Activated CD4-positive, alpha-beta T cell treated with anti-CD3 and anti-CD28 coated beads, Interleukin-2, amount 10 ng/mL, durations not matched to agents 24 days and 14 days (primary cell): Measurements from ENCODE around the gene TLX2. TPM values are rescaled to one million over a fixed set of nuclear protein-coding genes. Genes with fewer than 3 reads are reported as not detected.
"Not testable (repeated sequence)": the region's sequence is repeated elsewhere in the genome, so short reads cannot be mapped to it uniquely, and the experiment has no call there.

ENCODE experiments used
- DNase-seq: peaks from one replicate; pipeline ENCODE4 v3.0.0; 2022
- H3K27ac Mint-ChIP-seq: one replicate; pipeline ENCODE4 v1.8.0; 2022; ENCODE audit warnings: mild to moderate bottlenecking, mixed read lengths
- H3K27me3 Mint-ChIP-seq: one replicate; pipeline ENCODE4 v1.8.0; 2022; ENCODE audit warnings: mixed read lengths
- H3K36me3 Mint-ChIP-seq: one replicate; pipeline ENCODE4 v1.8.0; 2022; ENCODE audit warnings: low read depth, mild to moderate bottlenecking, mixed read lengths
- H3K4me1 Mint-ChIP-seq: one replicate; pipeline ENCODE4 v1.8.0; 2021; ENCODE audit warnings: mixed read lengths
- H3K4me3 Mint-ChIP-seq: one replicate; pipeline ENCODE4 v1.8.0; 2022; ENCODE audit warnings: mild to moderate bottlenecking, moderate library complexity, mixed read lengths
- H3K9me3 Mint-ChIP-seq: one replicate; pipeline ENCODE4 v1.8.0; 2021; ENCODE audit warnings: mixed read lengths
- intact Hi-C: fragments of 100-400 bp; cut with micrococcal nuclease; formaldehyde crosslinking; loops from one replicate; pipeline ENCODE4 v1.15.1; 2023
- total RNA-seq: library from RNA; stranded (reverse); gene quantifications from 2 replicates; pipeline ENCODE4 v1.2.3, GENCODE V29; 2022

Gene TLX2
- total RNA-seq, 1 donor from 2014 or later: 0.70 TPM

- peaks cover 14% of the 10 kb centered on the region for H3K36me3 Mint-ChIP-seq
- intact Hi-C loops: loop anchor here (1.0 kb wide), 2 partner anchors 28 to 32 kb away; no protein-coding TSS in a partner anchor
- H3K27ac Mint-ChIP-seq: peak overlapping the region; percentile 95
- no peak for DNase-seq
- peak overlapping the region; percentile 96 for H3K4me3 Mint-ChIP-seq
- no peaks in the 10 kb centered on the region for H3K9me3 Mint-ChIP-seq
- H3K4me1 Mint-ChIP-seq: peaks cover 36% of the 10 kb centered on the region
- no peaks in the 10 kb centered on the region for H3K27me3 Mint-ChIP-seq
Observed at GRCh38 chr2:74555610-74556103, 41.4 kb downstream of the TLX2 start.

GRCh38 chr2:74556159-74556558 lies 41.9 kb downstream of the TLX2 start:
- H3K27ac Mint-ChIP-seq: no peak overlapping the region

GRCh38 chr2:74556831-74557370 lies 42.7 kb downstream of the TLX2 start:
- intact Hi-C loops: loop anchor here (1.0 kb wide), 1 partner anchor 9 kb away; no protein-coding TSS in a partner anchor
- Mint-ChIP-seq H3K27me3 (no peaks in the 10 kb centered on the region), H3K4me1 (peaks cover 44% of the 10 kb centered on the region), H3K9me3 (no peaks in the 10 kb centered on the region), H3K27ac (no peak overlapping the region), H3K36me3 (peaks cover 14% of the 10 kb centered on the region), H3K4me3 (peak overlapping the region; percentile 96)
- DNase-seq: no peak

More at GRCh38 chr2:74556159-74556558, 41.9 kb downstream of the TLX2 start:
- Mint-ChIP-seq H3K36me3 (peaks cover 14% of the 10 kb centered on the region), H3K4me3 (peak overlapping the region; percentile 96), H3K9me3 (no peaks in the 10 kb centered on the region), H3K27me3 (no peaks in the 10 kb centered on the region), H3K4me1 (peaks cover 37% of the 10 kb centered on the region)
- intact Hi-C loops: no loop called here
- DNase-seq: no peak

GRCh38 chr2:74558284-74559230 lies 44.3 kb downstream of the TLX2 start:
- H3K4me3 Mint-ChIP-seq: no peak overlapping the region
- H3K4me1 Mint-ChIP-seq: peaks cover 48% of the 10 kb centered on the region
- no peaks in the 10 kb centered on the region for H3K27me3 Mint-ChIP-seq
- no peak overlapping the region for H3K27ac Mint-ChIP-seq
- H3K36me3 Mint-ChIP-seq: peaks cover 14% of the 10 kb centered on the region
- intact Hi-C loops: no loop called here
- no peak for DNase-seq
- no peaks in the 10 kb centered on the region for H3K9me3 Mint-ChIP-seq

GRCh38 chr2:74559912-74560311 lies 45.7 kb downstream of the TLX2 start:
- H3K9me3 Mint-ChIP-seq: no peaks in the 10 kb centered on the region
- intact Hi-C loops: no loop called here
- H3K36me3 Mint-ChIP-seq: peaks cover 12% of the 10 kb centered on the region
- no peak overlapping the region for H3K4me3 Mint-ChIP-seq
- no peak overlapping the region for H3K27ac Mint-ChIP-seq
- H3K27me3 Mint-ChIP-seq: no peaks in the 10 kb centered on the region
- DNase-seq: no peak
- H3K4me1 Mint-ChIP-seq: peaks cover 50% of the 10 kb centered on the region

GRCh38 chr2:74560591-74560990 lies 46.3 kb downstream of the TLX2 start:
- Mint-ChIP-seq H3K27ac (no peak overlapping the region), H3K27me3 (no peaks in the 10 kb centered on the region), H3K4me1 (peaks cover 47% of the 10 kb centered on the region), H3K9me3 (no peaks in the 10 kb centered on the region), H3K36me3 (peaks cover 11% of the 10 kb centered on the region), H3K4me3 (no peak overlapping the region)
- DNase-seq: no peak
- intact Hi-C loops: no loop called here

GRCh38 chr2:74561022-74561421 lies 46.8 kb downstream of the TLX2 start:
- DNase-seq, H3K27me3 Mint-ChIP-seq, H3K4me3 Mint-ChIP-seq, H3K9me3 Mint-ChIP-seq, intact Hi-C loops, H3K27ac Mint-ChIP-seq: not testable (repeated sequence)
- H3K36me3 Mint-ChIP-seq: peaks cover 11% of the 10 kb centered on the region
- H3K4me1 Mint-ChIP-seq: peaks cover 48% of the 10 kb centered on the region

- peaks cover 2% of the 10 kb centered on the region for H3K36me3 Mint-ChIP-seq
- no peaks in the 10 kb centered on the region for H3K27me3 Mint-ChIP-seq
- no peak overlapping the region for H3K27ac Mint-ChIP-seq
- DNase-seq: no peak
- intact Hi-C loops: no loop called here
- no peak overlapping the region for H3K4me3 Mint-ChIP-seq
- H3K4me1 Mint-ChIP-seq: peaks cover 44% of the 10 kb centered on the region
- no peaks in the 10 kb centered on the region for H3K9me3 Mint-ChIP-seq
Observed at GRCh38 chr2:74562126-74562775, 48.0 kb downstream of the TLX2 start.

GRCh38 chr2:74564222-74564621 lies 50.0 kb downstream of the TLX2 start:
- no peaks in the 10 kb centered on the region for H3K36me3 Mint-ChIP-seq
- H3K27ac Mint-ChIP-seq: no peak overlapping the region
- intact Hi-C loops: no loop called here
- H3K4me3 Mint-ChIP-seq: no peak overlapping the region
- H3K27me3 Mint-ChIP-seq: no peaks in the 10 kb centered on the region
- DNase-seq: no peak
- no peaks in the 10 kb centered on the region for H3K9me3 Mint-ChIP-seq
- H3K4me1 Mint-ChIP-seq: peaks cover 50% of the 10 kb centered on the region

GRCh38 chr2:74566076-74566753 lies 52.0 kb downstream of the TLX2 start:
- no peaks in the 10 kb centered on the region for H3K36me3 Mint-ChIP-seq
- DNase-seq: no peak
- no peaks in the 10 kb centered on the region for H3K9me3 Mint-ChIP-seq
- peak overlapping the region; percentile 83 for H3K27ac Mint-ChIP-seq
- peaks cover 44% of the 10 kb centered on the region for H3K4me1 Mint-ChIP-seq
- peak overlapping the region; percentile 70 for H3K4me3 Mint-ChIP-seq
- no peaks in the 10 kb centered on the region for H3K27me3 Mint-ChIP-seq
- intact Hi-C loops: loop anchor here (1.0 kb wide), 1 partner anchor 9 kb away; no protein-coding TSS in a partner anchor

GRCh38 chr2:74566754-74567085 lies 52.5 kb downstream of the TLX2 start:
- Mint-ChIP-seq H3K4me3 (peak overlapping the region; percentile 70), H3K36me3 (no peaks in the 10 kb centered on the region), H3K27ac (peak overlapping the region; percentile 83), H3K27me3 (no peaks in the 10 kb centered on the region), H3K9me3 (no peaks in the 10 kb centered on the region), H3K4me1 (peaks cover 40% of the 10 kb centered on the region)
- DNase-seq: no peak
- intact Hi-C loops: loop anchor here (1.0 kb wide), 1 partner anchor 9 kb away; no protein-coding TSS in a partner anchor
